ENCODE data around the gene PIPOX. TPM values are rescaled to one million over a fixed set of nuclear protein-coding genes. Genes with fewer than 3 reads are reported as not detected.
"Not testable (repeated sequence)": the region's sequence is repeated elsewhere in the genome, so short reads cannot be mapped to it uniquely, and the experiment has no call there.

The PIPOX gene
- total RNA-seq, 2 experiments from 2014 or later: 1.6 to 1.7 TPM

DNA sequence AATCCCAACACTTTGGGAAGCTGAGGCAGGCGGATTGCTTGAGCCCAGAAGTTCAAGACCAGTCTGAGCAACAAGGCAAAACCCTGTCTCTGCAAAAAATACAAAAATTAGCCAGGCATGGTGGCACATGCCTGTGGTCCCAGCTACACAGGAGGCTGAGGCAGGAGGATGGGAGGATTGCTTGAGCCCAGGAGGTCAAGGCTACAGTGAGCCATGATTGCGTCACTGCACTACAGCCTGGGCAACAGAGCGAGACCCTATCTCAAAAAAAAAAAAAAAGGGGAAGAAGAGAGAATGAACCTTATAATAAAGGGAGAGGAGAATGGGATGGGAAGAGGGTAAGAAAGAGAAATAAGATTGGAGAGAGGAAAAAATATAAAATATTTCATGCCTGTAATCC, 45.8 kb downstream of the PIPOX start:
- POLR2A ChIA-PET, H3K4me3 Mint-ChIP-seq, DNase-seq, CTCF ChIA-PET, H3K27me3 Mint-ChIP-seq, H3K27ac Mint-ChIP-seq, H3K4me1 Mint-ChIP-seq, H3K9me3 Mint-ChIP-seq: not testable (repeated sequence)
- H3K36me3 Mint-ChIP-seq (ENCODE audit: low read depth): peaks cover 19% of the 10 kb centered on the region

DNA sequence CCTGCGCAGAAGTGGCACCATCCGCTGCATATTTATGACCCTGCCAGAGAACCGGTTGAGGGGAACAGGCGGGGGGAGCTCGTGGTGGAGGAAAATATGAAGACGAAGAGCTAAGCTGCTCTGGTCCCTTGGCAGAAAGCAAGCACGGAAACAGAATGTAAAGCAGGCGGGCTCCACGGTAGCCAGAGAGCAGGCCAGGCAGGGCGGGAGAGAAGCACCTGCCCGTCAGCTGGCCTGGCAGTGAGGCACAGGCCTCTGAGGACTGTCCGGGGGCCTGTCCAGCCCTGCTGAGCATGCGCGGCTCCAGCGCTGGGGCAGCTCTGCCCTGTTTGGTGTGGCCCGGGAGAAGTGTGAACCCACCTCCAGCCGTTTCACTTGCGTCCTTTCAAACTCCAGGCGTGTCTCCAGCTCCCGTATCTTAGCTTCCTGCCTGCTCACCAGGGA, 46.7 kb downstream of the PIPOX start:
- H3K36me3 Mint-ChIP-seq (ENCODE audit: low read depth): peaks cover 19% of the 10 kb centered on the region
- ChIA-PET POLR2A (interaction anchor here (0.7 kb wide), 1 partner anchor 937 kb away, joined by 5 read pairs; no protein-coding TSS in a partner anchor), CTCF (interaction anchor here (1.0 to 3.7 kb wide), 4 partner anchors 8 to 30 kb away, joined by 3 to 16 read pairs (median 6); no protein-coding TSS in a partner anchor)
- H3K27me3 Mint-ChIP-seq: no peaks in the 10 kb centered on the region
- H3K27ac Mint-ChIP-seq: peak overlapping the region; percentile 25
- no peaks in the 10 kb centered on the region for H3K4me1 Mint-ChIP-seq
- no peak for DNase-seq
- H3K9me3 Mint-ChIP-seq: no peaks in the 10 kb centered on the region
- no peak overlapping the region for H3K4me3 Mint-ChIP-seq

DNA sequence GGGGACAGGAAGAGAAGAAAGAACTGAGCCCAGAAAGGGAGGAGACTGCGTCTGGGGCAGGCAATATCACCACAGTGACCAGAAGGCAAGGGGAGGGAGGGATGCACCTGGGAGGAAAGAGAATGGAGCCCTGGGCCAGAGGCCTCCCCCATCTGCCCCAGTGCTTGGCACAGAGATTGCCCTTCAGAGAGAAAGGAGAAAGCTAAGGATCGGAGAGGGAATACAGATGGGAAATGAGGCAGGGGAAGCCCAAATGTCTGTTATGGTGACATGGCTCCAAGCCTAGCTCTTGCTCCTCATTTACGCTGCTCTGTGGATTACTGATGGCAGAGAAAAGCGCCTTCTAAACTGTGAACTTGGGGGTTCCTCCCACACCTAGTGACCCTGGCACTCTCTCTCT, 47.2 kb downstream of the PIPOX start:
- no peaks in the 10 kb centered on the region for H3K9me3 Mint-ChIP-seq
- no peaks in the 10 kb centered on the region for H3K4me1 Mint-ChIP-seq
- CTCF ChIA-PET: interaction anchor here (1.0 to 3.7 kb wide), 4 partner anchors 8 to 30 kb away, joined by 3 to 16 read pairs (median 6); no protein-coding TSS in a partner anchor
- no peak for DNase-seq
- POLR2A ChIA-PET: interaction anchor here (0.7 kb wide), 1 partner anchor 938 kb away, joined by 5 read pairs; no protein-coding TSS in a partner anchor
- no peak overlapping the region for H3K4me3 Mint-ChIP-seq
- H3K36me3 Mint-ChIP-seq (ENCODE audit: low read depth): peaks cover 19% of the 10 kb centered on the region
- peak overlapping the region; percentile 54 for H3K27ac Mint-ChIP-seq
- H3K27me3 Mint-ChIP-seq: no peaks in the 10 kb centered on the region

DNA sequence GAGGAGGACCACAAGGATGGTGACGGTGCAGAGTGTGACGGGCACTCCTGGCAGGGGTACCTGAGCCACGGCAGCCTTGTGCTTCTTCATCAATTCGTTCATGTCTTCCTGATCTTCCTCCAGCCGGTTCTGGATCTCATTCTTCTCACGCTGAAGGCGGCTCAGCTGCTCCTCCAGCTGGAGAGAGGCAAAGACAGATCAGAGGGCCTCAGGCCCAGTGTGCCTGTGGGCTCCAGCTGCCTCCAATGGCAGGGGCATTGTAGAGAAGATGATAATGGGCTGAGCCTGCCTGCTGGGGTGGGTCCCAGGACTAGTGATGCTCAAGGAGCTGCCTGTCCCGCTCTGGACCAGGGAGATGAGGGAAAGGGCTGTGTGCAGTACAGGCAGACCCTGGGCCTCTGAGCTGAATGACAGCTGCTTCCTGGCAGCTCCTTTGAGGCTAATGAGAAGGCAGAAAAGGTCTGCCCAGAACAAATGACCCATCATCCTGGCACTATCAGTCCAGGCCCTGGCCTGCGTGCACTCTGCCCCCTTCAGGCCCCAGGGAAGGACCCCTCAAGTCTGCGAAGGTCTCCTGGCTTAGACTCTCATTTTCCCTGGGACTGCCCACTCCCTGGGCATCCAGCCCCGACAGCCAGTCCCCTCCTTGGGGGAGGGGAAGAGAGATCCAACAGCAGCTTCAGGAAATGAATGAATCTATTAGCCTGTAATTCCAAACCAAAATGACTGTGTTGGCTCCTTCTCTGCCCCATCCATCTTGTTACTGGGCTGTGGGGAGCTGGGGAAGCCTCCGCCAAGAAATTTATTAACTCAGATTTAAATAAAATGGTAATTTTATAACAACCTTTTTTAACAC, 48.0 kb downstream of the PIPOX start:
- H3K27ac Mint-ChIP-seq: no peak overlapping the region
- H3K4me1 Mint-ChIP-seq: no peaks in the 10 kb centered on the region
- DNase-seq: no peak
- H3K4me3 Mint-ChIP-seq: no peak overlapping the region
- H3K36me3 Mint-ChIP-seq (ENCODE audit: low read depth): peaks cover 21% of the 10 kb centered on the region
- CTCF ChIA-PET: interaction anchor here (0.7 to 3.7 kb wide), 5 partner anchors 9 to 62 kb away, joined by 3 to 16 read pairs (median 3); no protein-coding TSS in a partner anchor
- POLR2A ChIA-PET: no interaction called here
- H3K27me3 Mint-ChIP-seq: no peaks in the 10 kb centered on the region
- no peaks in the 10 kb centered on the region for H3K9me3 Mint-ChIP-seq

DNA sequence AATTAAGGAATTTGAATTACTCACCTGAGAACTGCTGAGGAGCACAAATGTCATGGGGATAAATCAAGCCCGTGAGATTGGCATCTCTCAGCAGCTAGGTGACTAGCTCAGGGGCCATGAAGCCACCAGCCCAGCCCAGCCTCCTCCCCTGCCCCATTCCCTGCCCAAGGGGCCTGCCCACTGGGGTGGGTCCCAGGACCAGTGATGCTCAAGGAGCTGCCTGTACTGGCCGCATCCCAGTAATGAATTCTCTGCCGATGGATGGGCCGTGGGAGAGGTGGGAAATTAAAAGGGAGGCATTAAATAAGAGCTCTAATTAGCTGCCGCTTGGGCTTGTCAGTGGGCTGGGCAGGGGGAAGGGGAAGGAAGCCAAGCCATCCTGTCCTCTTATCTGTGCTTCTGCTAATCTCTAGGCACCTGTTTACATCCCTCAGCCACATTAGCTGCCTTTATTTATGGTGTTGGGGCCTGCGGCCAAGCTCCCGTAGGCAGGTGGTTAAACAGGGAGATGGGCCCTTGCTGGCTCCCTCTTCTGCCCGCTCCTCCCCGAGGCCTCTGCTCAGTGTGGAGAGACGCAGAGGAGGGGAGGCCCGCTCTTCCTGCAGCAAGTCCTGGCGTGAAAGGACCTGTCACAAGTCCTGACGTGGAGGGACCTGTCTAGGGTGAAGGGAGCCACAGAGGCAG, 48.8 kb downstream of the PIPOX start:
- no peaks in the 10 kb centered on the region for H3K9me3 Mint-ChIP-seq
- ChIA-PET POLR2A (no interaction called here), CTCF (interaction anchor here (0.7 to 3.7 kb wide), 4 partner anchors 11 to 63 kb away, joined by 3 to 16 read pairs (median 4); no protein-coding TSS in a partner anchor)
- H3K4me3 Mint-ChIP-seq: no peak overlapping the region
- no peaks in the 10 kb centered on the region for H3K4me1 Mint-ChIP-seq
- no peaks in the 10 kb centered on the region for H3K27me3 Mint-ChIP-seq
- DNase-seq: no peak
- H3K27ac Mint-ChIP-seq: no peak overlapping the region
- peaks cover 18% of the 10 kb centered on the region for H3K36me3 Mint-ChIP-seq (ENCODE audit: low read depth)

DNA sequence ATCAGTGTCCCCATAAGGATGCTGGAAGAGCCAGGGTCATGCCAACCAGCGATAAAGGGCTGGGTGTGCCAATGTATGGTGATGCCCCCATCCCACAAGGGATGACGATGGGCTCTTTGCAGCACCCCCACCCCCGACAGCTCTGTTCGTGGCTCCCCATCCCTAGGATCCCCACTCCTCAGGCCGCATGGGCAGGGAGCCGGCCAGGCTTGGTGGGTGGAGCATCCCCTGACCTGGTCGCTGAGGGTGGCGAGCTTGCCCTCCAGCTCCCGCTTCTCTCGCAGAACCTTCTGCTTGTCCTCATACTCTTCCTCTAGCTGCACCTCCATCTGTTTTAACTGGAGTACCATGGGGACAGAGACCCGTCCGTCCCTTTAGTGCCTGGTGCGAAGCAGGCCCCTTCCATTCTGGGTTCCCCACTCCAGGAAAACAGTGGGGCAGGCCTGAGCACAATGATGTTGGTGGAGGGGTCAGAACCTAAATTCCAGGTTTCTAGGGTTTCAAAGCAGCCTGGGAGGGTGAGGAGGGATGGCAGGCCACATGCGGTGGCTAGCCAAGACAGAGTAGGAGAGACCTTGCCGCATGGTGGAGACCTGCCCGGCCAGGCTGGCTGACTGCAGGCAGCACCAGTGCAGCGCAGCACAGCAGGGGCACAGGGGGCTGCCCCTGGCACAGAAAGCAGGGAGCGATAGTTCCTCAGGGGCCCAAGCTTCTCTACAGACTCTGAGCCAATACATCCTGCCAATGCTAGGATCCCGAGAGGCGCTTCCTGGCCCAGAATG, 50.3 kb downstream of the PIPOX start:
- H3K9me3 Mint-ChIP-seq: no peaks in the 10 kb centered on the region
- POLR2A ChIA-PET: no interaction called here

DNA sequence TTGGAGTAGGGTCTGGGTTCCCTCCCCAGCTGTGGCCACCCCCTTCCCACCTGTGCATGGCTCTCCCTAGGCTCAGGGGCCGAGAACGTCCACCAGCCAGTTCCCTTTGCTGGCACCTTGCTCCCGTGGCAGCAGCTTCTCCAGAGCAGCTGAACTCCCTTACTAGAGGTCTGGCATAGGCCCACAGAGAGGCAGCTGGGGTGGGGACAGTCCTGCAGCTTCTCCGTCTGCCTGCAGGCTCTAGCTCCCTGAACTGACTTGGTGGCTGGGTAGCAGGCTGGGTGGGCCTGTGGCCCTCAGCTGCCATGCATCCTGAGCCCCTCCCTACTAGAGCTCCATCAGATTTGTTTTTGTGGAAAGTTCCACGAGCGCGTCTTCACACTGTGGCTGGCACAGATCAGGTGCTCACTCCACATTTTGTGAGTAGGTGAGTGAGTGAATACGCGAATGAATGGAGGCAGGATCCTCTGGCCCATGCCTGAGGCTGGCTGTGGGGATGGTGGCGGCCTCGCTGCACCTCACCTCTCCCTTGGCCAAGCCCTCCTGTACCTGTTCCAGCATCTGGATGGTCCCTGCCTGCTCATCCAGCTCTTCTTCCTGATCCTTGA, 51.3 kb downstream of the PIPOX start:
- H3K9me3 Mint-ChIP-seq: no peaks in the 10 kb centered on the region
- POLR2A ChIA-PET: interaction anchor here (0.6 kb wide), 1 partner anchor 20 kb away, joined by 3 read pairs; no protein-coding TSS in a partner anchor
- H3K36me3 Mint-ChIP-seq (ENCODE audit: low read depth): peaks cover 20% of the 10 kb centered on the region
- no peak overlapping the region for H3K27ac Mint-ChIP-seq
- no peaks in the 10 kb centered on the region for H3K4me1 Mint-ChIP-seq
- CTCF ChIA-PET: interaction anchor here (1.6 to 1.9 kb wide), 2 partner anchors 17 to 23 kb away, joined by 6 to 8 read pairs; no protein-coding TSS in a partner anchor
- no peaks in the 10 kb centered on the region for H3K27me3 Mint-ChIP-seq
- H3K4me3 Mint-ChIP-seq: no peak overlapping the region
- no peak for DNase-seq

More for the DNA sequence above, 50.3 kb downstream of the PIPOX start:
- DNase-seq: no peak
- CTCF ChIA-PET: interaction anchor here (1.4 to 3.7 kb wide), 3 partner anchors 10 to 23 kb away, joined by 4 to 16 read pairs (median 6); no protein-coding TSS in a partner anchor
- peak overlapping the region; percentile 13 for H3K27ac Mint-ChIP-seq
- H3K4me1 Mint-ChIP-seq: no peaks in the 10 kb centered on the region
- no peaks in the 10 kb centered on the region for H3K27me3 Mint-ChIP-seq
- H3K36me3 Mint-ChIP-seq (ENCODE audit: low read depth): peaks cover 21% of the 10 kb centered on the region
- H3K4me3 Mint-ChIP-seq: no peak overlapping the region

DNA sequence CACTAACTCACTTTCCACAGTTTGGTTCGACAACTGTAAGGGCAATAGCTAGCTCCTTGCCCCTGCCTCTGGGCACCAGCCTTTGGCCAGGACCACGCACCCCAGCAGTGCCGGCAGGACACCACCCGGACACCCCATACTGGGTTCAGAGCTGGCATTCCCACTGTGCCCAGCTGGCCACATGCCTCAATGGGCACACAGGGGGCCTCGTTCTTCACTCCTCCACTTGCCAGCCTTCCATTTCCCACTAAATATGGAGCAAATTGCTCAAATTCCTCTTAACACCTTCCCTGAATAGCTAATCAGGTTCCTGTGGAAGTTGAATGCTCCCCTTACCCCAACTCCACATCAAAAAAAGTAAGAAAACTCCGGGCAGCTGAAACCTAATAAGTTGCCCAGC, 52.5 kb downstream of the PIPOX start:
- Mint-ChIP-seq H3K36me3 (ENCODE audit: low read depth) (peaks cover 22% of the 10 kb centered on the region), H3K27me3 (no peaks in the 10 kb centered on the region), H3K27ac (no peak overlapping the region), H3K9me3 (no peaks in the 10 kb centered on the region), H3K4me1 (no peaks in the 10 kb centered on the region), H3K4me3 (no peak overlapping the region)
- no peak for DNase-seq
- POLR2A ChIA-PET: no interaction called here
- CTCF ChIA-PET: interaction anchor here (1.7 to 1.9 kb wide), 2 partner anchors 16 to 22 kb away, joined by 7 to 8 read pairs; no protein-coding TSS in a partner anchor

DNA sequence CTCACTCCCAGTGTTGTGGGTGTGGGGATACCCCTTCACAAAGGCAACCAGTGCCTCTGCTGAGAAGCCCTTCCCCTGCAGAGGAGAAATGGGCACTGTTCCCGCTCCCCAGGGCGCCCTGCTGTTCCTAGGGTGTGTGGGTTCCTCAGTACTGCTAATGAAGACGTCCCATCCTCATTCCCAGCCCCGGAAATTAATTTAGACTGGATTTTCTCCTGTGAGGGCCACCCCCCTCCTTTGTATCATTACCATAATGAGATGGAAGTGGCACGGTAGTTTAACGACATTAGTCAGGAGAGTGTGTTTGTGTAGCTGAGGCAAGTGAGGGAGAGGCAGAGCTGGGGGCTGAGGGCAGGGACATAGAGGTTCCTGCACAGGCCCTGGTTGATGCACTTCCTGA, 53.2 kb downstream of the PIPOX start:
- POLR2A ChIA-PET: no interaction called here
- Mint-ChIP-seq H3K9me3 (no peaks in the 10 kb centered on the region), H3K27ac (no peak overlapping the region), H3K36me3 (ENCODE audit: low read depth) (peaks cover 19% of the 10 kb centered on the region), H3K27me3 (no peaks in the 10 kb centered on the region), H3K4me1 (no peaks in the 10 kb centered on the region), H3K4me3 (no peak overlapping the region)
- DNase-seq: no peak
- CTCF ChIA-PET: interaction anchor here (1.7 kb wide), 1 partner anchor 21 kb away, joined by 7 read pairs; no protein-coding TSS in a partner anchor

DNA sequence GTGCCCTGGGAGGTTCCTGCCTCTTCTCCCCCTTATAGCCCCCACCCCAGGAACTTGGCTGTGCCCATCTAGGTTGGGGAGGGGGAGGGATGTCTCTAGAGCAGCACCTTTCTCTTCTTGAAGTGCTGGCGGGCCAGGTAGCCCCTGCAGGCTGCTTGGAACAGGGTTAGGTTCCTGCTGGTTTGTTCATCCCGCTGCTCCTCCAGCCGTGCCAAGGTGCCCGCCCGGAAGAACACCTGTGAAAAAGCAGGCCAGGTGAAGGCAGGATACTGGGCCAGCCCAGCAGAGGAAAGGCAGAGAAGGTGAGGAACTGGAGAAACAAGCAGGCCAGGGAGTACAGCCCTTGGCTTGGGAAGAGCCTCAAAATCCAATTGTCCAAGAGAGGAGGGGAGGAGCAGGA, 56.6 kb downstream of the PIPOX start:
- no peaks in the 10 kb centered on the region for H3K27me3 Mint-ChIP-seq
- H3K36me3 Mint-ChIP-seq (ENCODE audit: low read depth): peaks cover 25% of the 10 kb centered on the region
- H3K27ac Mint-ChIP-seq: no peak overlapping the region
- H3K4me1 Mint-ChIP-seq: no peaks in the 10 kb centered on the region
- H3K9me3 Mint-ChIP-seq: no peaks in the 10 kb centered on the region
- DNase-seq: no peak
- H3K4me3 Mint-ChIP-seq: no peak overlapping the region
- ChIA-PET CTCF (interaction anchor here (1.5 to 2.9 kb wide), 2 partner anchors 9 to 12 kb away, joined by 3 to 8 read pairs; no protein-coding TSS in a partner anchor), POLR2A (no interaction called here)

DNA sequence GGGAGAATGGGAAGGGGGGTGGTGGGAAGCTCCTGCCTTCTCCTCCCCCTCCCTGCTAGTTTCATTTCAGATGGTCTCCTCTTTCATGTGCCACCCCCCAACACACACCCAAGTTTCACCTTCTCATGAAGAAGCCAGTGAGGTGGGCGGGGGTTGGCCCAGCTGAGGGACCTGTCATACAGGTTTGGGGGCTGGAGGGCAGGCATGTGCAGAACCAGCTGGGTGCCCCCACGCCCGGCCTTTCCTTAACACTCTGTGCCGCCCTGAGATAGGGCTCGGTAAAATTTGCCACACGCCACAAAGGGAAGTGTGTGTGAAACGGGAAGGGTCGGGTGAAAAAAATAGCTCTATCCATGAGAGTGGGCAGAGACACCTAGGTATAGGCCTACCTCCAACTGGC, 57.4 kb downstream of the PIPOX start:
- no peaks in the 10 kb centered on the region for H3K27me3 Mint-ChIP-seq
- no peaks in the 10 kb centered on the region for H3K4me1 Mint-ChIP-seq

DNA sequence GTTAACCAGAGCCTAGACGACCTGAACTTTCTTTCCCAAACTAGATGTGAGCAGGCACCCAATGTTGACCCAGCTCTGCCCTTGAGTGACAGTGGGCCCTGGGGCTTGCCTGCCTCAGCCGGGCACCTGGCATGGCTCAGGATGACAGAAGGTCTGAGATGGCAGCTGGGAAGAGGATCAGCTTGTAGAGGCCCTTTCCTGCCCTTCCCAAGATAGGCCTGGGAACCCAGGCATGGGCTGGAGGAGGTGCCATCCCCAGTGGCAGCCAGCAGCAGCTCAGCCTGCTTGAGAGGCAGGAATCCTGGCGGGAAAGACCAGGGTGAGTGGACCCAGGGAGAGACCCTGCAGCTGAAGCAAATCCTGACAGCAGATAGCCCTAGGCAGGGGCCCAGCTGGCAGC, 59.1 kb downstream of the PIPOX start:
- H3K4me3 Mint-ChIP-seq: no peak overlapping the region
- DNase-seq: no peak
- no peaks in the 10 kb centered on the region for H3K9me3 Mint-ChIP-seq
- H3K27me3 Mint-ChIP-seq: no peaks in the 10 kb centered on the region
- no peak overlapping the region for H3K27ac Mint-ChIP-seq
- H3K4me1 Mint-ChIP-seq: no peaks in the 10 kb centered on the region
- ChIA-PET CTCF (interaction anchor here (0.9 to 2.9 kb wide), 6 partner anchors 9 to 136 kb away, joined by 3 to 8 read pairs (median 4); no protein-coding TSS in a partner anchor), POLR2A (no interaction called here)
- peaks cover 27% of the 10 kb centered on the region for H3K36me3 Mint-ChIP-seq (ENCODE audit: low read depth)

More for the DNA sequence above, 57.4 kb downstream of the PIPOX start:
- Mint-ChIP-seq H3K9me3 (no peaks in the 10 kb centered on the region), H3K4me3 (no peak overlapping the region), H3K36me3 (ENCODE audit: low read depth) (peaks cover 26% of the 10 kb centered on the region), H3K27ac (no peak overlapping the region)
- CTCF ChIA-PET: interaction anchor here (0.6 to 2.9 kb wide), 4 partner anchors 10 to 202 kb away, joined by 3 to 8 read pairs (median 6); no protein-coding TSS in a partner anchor
- DNase-seq: no peak
- POLR2A ChIA-PET: interaction anchor here (0.5 kb wide), 1 partner anchor 277 kb away, joined by 8 read pairs; no protein-coding TSS in a partner anchor
